GM04503 (cell line): ENCODE data around the gene MORN4.
"Not testable (repeated sequence)": the region's sequence is repeated elsewhere in the genome, so short reads cannot be mapped to it uniquely, and the experiment has no call there.

Experiments used
- DNase-seq: peaks from one replicate; pipeline ENCODE4 v3.0.0-alpha.2; 2012; ENCODE audit warnings: low read depth

The MORN4 gene

GRCh38 chr10:97640868-97641811 lies 7.8 kb upstream of the MORN4 start:
- no peak for DNase-seq

DNA sequence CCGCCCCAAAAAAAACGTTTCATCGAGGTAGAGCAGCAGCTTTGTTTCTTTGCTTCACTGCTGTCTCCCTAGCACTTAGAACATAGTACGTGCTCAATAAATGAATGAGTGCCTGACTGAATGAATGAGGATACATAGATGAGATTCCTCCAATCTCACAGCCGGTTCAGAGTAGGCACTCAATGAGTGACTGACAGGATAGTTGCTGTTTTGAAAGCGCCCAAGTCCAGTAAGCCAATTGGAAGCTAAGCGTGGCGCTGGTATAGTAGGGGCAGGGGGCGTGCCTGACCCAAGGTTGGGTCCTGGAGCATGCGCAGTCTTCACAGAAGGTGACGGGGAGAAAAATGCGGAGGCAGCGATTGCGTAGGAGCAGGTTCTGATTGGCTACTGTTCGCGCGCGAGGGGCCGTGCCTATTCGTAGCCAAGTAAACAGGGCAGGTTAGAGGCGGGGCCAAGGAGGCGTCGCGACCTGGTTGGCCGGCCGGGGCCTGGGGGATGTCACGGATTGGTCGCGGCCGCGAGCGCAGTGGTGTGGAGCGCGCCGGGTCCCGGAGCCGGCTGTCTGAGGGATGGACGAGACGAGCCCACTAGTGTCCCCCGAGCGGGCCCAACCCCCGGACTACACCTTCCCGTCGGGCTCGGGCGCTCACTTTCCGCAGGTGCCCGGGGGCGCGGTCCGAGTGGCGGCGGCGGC lies 7.0 kb upstream of the MORN4 start, which contains the start of gene PI4K2A:
PI4K2A (plus strand) TSS at position 498 of the 694 bp plus-strand sequence; CDS start at position 570, 72 bp downstream.
- DNase-seq = peak; percentile 93

GRCh38 chr10:97639090-97639489 lies 5.8 kb upstream of the MORN4 start:
- not testable (repeated sequence) for DNase-seq

GRCh38 chr10:97635577-97635976 lies 2.3 kb upstream of the MORN4 start:
- no peak for DNase-seq

DNA sequence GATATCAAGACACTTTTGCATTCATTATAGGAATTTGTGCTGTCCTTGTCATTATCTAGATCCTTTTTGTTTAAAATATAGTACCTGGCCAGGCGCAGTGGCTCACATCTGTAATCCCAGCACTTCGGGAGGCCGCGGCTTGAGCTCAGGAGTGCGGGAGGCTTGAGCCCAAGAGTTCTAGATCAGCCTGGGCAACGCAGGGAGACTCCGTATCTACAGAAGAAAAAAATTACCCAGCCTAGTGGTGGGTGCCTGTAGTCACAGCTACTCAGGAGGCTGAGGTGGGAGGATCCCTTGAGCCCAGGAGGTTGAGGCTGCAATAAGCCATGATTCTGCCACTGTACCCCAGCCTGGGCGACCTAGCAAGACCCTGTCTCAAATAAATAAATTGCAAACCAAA lies 621 bp upstream of the MORN4 start:
- DNase-seq = no peak

DNA sequence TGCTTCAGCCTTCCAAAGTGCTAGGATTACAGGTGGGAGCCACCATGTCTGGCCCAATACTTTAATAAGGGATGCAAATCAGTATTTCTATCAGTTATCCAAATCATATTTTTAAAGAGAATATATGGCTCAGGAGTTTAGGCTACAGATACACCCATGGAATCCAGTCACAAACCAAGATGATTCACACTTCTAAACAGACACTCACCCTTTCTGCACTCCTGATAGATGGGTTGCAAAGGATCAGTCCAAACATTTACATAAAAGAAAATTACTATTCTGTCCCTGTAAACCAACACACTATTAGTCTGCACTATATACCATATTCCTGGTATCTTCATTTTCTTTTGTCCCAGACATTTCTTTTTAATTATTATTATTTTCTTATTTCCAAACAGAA lies 2.2 kb downstream of the MORN4 start:
- no peak for DNase-seq

GRCh38 chr10:97629289-97629688 lies 4.0 kb downstream of the MORN4 start:
- DNase-seq = no peak

DNA sequence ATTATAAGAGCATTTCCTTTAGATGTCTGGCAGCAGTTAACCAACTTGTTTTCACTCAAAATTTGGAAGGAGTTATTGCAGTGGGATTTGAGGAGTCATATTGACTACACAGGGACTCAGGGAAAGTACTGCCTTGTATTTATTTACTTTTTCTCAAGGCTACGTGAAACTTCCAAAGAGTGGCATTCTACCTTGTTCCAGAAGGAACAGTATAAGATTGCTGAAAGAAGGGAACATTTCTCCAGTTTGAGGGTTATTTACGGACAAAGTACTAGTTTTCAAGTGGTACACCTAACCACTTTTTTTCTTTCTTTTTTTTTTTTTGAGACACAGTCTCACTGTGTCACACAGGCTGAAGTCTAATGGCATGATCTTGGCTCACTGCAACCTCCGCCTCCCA lies 5.1 kb downstream of the MORN4 start:
- DNase-seq = no peak

- no peak for DNase-seq
These were observed 5.6 kb downstream of the MORN4 start for GRCh38 chr10:97627731-97628130.

DNA sequence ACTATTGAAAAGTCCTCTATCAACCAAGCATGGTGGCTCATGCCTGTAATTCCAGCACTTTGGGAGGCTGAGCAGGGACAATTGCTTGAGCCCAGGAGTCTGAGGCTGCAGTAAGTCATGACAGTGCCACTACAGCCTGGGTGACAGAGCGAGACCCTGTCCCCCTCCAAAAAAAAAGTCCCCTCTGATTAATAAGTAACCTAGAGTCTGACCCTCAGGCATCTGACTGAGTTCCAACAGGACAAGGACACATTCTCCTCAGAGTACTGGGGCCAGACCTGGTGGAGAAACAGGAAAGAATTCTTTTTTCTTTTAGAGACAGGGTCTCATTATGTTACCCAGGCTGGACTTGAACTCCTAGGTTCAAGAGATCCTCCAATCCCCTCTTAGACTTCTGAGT lies 10.0 kb downstream of the MORN4 start:
- DNase-seq = no peak

DNA sequence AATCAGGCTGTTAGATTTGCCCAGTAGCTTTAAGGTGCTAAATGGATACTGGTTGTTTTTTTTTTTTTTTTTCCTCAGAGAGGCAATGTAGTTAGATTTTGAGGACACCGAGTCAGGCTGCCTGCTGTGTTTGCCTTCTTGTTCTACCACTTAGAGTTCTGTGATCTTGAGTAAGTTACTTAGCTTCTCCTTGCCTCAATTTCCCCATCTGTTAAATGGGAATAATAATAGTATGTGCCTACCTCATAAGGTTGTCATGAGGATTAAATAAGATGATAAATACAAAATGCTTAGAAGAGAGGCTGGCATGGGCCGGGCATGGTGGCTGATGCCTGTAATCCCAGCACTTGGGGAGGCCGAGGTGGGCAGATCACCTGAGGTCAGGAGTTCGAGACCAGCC lies 14.6 kb downstream of the MORN4 start:
- DNase-seq = no peak

- DNase-seq = no peak
These were observed 15.0 kb downstream of the MORN4 start for GRCh38 chr10:97618285-97618684.

- DNase-seq = no peak
These were observed 20.9 kb downstream of the MORN4 start for GRCh38 chr10:97612386-97612785.

DNA sequence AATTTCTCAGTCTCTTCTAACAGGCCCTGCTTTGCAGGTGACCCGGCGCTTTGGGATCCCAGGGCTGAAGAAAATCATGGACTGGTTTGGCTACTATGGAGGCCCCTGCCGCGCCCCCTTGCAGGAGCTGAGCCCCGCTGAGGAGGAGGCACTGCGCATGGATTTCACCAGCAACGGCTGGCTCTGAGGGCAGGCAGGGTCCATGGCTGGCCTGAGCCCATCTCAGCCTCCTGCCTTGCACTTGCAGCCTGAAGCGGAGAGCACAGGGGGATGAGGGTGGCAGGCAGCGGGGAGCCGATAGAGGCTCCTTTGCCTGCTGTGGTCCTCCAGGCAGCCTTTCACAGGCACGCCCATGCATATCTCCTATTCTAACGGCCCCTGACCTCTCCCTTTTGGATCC lies 21.8 kb downstream of the MORN4 start:
- no peak for DNase-seq

DNA sequence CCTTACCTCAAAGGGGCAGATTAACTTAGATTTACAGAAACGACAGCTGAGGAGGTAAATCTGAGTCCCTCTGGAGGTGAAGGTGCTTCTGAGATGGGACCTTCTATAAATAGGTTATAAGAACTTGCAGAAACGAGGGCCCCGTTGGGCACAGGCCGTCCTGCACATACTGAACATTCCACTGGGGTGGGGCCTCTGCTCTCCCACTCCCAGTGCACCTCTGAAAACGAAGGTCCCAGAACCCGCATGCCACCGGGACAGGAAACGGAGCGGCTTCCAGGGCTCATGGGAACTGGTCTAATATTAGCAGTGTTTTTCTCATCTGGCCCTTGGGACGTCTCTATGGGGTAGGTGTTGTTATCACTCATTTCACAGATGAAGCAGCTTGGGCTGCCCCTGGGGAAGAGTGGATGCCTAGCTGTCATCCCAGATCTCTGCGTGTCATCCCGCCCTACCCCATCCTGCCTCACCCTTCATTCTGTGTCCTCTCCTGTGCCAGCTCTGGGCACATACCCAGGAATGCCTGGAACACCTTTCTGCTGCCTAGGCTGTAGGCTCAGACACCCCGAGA lies 24.2 kb downstream of the MORN4 start:
- no peak for DNase-seq

GRCh38 chr10:97607095-97607636 lies 26.1 kb downstream of the MORN4 start:
- DNase-seq = no peak

- DNase-seq = no peak
These were observed 31.8 kb downstream of the MORN4 start for GRCh38 chr10:97601268-97602215.

GRCh38 chr10:97600616-97601015 lies 32.7 kb downstream of the MORN4 start:
- no peak for DNase-seq

DNA sequence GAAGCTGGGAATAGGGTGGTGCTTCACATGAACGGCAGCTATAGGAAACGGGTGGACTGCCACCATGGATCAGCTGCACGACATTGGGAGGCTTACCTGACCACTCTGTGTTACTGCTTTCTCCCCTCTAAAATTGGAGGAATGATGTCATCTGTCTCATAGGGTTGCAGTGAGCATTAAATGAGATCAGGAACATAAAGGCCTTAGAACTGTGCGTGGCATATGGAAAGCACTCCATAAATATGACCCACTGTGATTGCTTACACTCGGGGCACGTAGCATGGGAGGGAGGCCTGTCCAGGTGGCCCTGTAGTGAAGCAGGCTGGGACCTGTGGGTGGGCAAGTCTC lies 34.1 kb downstream of the MORN4 start:
- no peak for DNase-seq

DNA sequence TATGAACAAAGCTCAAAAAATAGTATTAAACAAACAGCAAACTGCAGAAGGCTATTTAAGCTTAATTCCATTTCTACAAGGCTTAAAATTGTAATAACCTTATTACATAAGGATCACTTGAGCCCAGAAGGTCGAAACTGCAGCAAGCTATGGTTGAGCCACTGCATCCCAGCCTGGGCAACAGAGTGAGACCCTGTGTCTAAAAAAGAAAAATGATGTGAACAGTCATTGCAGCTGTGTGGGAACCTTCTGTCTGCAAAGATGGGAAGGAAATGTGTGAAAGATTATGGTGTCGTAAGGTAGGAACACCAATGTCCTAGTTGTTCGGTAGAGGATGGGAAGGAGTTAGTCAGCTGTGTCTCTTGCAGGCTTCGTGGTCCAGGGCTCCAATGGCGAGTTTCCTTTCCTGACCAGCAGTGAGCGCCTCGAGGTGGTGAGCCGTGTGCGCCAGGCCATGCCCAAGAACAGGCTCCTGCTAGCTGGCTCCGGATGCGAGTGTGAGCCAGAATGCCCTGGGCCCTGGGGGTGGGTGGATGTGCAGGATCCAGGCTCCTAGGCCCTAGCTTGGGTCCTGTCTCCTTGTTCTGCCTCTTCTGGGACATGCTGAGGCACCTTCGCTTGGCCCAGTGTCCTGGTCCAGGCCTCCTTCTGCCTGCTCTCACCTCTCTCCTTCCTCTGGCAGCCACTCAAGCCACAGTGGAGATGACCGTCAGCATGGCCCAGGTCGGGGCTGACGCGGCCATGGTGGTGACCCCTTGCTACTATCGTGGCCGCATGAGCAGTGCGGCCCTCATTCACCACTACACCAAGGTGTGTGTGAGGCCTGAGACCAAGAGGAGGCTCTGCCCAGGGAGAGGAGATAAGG lies 34.7 kb downstream of the MORN4 start:
- DNase-seq = no peak

GRCh38 chr10:97597778-97598177 lies 35.5 kb downstream of the MORN4 start:
- DNase-seq = no peak
